Gastroesophageal sphincter (tissue), 4 donors: Measurements from ENCODE around the gene PTPRD. TPM values are rescaled to one million over a fixed set of nuclear protein-coding genes. Genes with fewer than 3 reads are reported as not detected.

Experiments used
- ATAC-seq: fragments of 150-250 bp; one replicate; pipeline ENCODE4 v1.9.1; 2016; ENCODE audit warnings: mild to moderate bottlenecking, moderate library complexity
- H3K27ac ChIP-seq, 4 donors: fragments of 200-600 bp; sonication (generic) in 3 of 4; 1 replicate in 3 of 4; 2 replicates in 1 of 4; pipeline ENCODE4 v1.5.1; 2016 to 2019
- H3K27me3 ChIP-seq: fragments of 200-600 bp; sonication (generic); one replicate; pipeline ENCODE4 v1.5.1; 2019
- H3K36me3 ChIP-seq, 2 donors: fragments of 200-600 bp; sonication (generic); one replicate each; pipeline ENCODE4 v1.5.1; 2019; ENCODE audit warnings: control low read depth in 1 of 2
- H3K4me1 ChIP-seq, 3 donors: fragments of 200-600 bp; sonication (generic); 1 replicate in 2 of 3; 2 replicates in 1 of 3; pipeline ENCODE4 v1.5.1; 2016 to 2019; ENCODE audit warnings: control low read depth in 2 of 3
- H3K4me3 ChIP-seq, 2 donors: fragments of 200-600 bp; sonication (generic); one replicate each; pipeline ENCODE4 v1.5.1; 2019; ENCODE audit warnings: mild to moderate bottlenecking in 1 of 2, moderate library complexity in 1 of 2
- H3K9me3 ChIP-seq, 3 donors: fragments of 200-600 bp; sonication (generic); one replicate each; pipeline ENCODE4 v1.5.1; 2017 to 2019; ENCODE audit warnings: control low read depth in 2 of 3
- EP300 ChIP-seq: sonication (generic); formaldehyde crosslinking; IDR thresholded peaks from one replicate; pipeline ENCODE4 v1.6.1; 2017; ENCODE audit warnings: antibody characterized with exemption, mild to moderate bottlenecking
- POLR2A ChIP-seq, 2 donors: fragments of 450-650 bp; IDR thresholded peaks; one replicate each; pipeline ENCODE4 v1.6.1; 2017; ENCODE audit warnings: antibody characterized with exemption in 2 of 2, mild to moderate bottlenecking in 2 of 2, moderate library complexity in 1 of 2
- POLR2AphosphoS5 ChIP-seq: sonication (generic); formaldehyde crosslinking; IDR thresholded peaks from one replicate; pipeline ENCODE4 v1.6.1; 2017; ENCODE audit warnings: antibody characterized with exemption
- WGBS, 2 donors: methylation state at CpG; one replicate each; pipeline ENCODE4 v1.1.5; 2018; ENCODE audit warnings: low coverage in 1 of 2; 5-methylcytosine and 5-hydroxymethylcytosine counted together
- total RNA-seq, 4 donors: library from RNA; depleted of rRNA; stranded (reverse); fragments of >200 nt; gene quantifications; one replicate each; pipeline ENCODE4 v1.1.0, GENCODE V29; 2016
- TF ChIP-seq, protein P1 (sequence below), 4 experiments: fragments of 200-600 bp in 2 of 4; fragments of 450-650 bp in 2 of 4; sonication (generic) in 1 of 4; IDR thresholded peaks; one replicate each; pipeline ENCODE4 v1.5.1; 2017 to 2019; ENCODE audit warnings: antibody characterized with exemption in 4 of 4, mild to moderate bottlenecking in 2 of 4, moderate library complexity in 2 of 4

The PTPRD gene
- 10 to 100 TPM in 2 of 4 donors, 1 to 10 TPM in 2; 3.5 to 53.9 (median 15.8) TPM for total RNA-seq

DNA sequence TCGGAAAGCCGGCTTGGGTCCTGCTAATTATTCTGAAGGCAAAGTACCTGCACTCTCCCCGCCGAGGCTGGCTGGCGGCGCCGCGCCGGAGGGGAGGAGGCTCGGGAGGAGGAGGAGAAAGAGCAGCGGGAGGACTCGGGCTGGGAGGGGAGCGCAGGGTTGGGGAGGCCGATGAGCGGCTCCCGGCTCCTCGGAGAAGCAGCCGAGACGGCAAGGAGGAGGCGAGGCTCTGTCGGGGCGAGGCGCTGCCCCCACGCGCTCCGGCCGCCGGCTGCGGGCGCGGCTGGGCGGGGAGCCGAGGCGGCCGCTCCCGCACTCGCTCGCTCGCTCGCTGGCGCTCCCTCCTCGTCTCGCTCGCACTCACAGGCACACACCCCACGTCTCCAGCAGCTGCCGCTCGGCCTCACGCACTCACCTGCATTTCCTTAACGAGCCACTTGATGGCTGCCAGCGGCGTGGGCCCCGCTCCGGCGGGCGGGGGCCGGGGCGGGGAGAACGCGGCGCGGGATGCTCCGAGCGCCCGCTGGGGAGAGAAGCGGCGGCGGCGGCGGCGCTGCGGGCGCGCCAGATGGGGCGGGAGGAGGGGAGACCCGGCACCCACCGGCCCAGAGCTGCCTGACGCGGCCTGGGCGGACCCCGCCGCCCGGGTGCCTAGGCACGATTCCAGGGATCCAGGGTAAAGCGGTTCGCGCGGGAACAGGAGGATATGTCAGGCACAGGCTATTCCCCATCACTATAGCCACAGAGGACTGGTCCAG lies at the start of gene PTPRD:
Gene PTPRD, minus strand, starts transcription at position 362 of the 758 bp plus-strand sequence.
- Histone ChIP-seq H3K4me3 (peak within 1 kb of the TSS; percentile 29 to 60), H3K27me3 (peaks cover 65% of the 10 kb centered on the region), H3K4me1 (peaks cover 0 to 19% (median 4%) of the 10 kb centered on the region in 3 donors), H3K36me3 (no peaks in the 10 kb centered on the region), H3K9me3 (no peaks in the 10 kb centered on the region), H3K27ac (peak within 1 kb of the TSS in 1 of 4 donors; percentile 22)
- ATAC-seq, result peak; percentile 60
- 0 to 2% methylated on average over 8 to 12 of the region's 87 CpGs for WGBS, 2 donors
- TF ChIP-seq POLR2AphosphoS5, result no peak
- TF ChIP-seq, protein P1, sequence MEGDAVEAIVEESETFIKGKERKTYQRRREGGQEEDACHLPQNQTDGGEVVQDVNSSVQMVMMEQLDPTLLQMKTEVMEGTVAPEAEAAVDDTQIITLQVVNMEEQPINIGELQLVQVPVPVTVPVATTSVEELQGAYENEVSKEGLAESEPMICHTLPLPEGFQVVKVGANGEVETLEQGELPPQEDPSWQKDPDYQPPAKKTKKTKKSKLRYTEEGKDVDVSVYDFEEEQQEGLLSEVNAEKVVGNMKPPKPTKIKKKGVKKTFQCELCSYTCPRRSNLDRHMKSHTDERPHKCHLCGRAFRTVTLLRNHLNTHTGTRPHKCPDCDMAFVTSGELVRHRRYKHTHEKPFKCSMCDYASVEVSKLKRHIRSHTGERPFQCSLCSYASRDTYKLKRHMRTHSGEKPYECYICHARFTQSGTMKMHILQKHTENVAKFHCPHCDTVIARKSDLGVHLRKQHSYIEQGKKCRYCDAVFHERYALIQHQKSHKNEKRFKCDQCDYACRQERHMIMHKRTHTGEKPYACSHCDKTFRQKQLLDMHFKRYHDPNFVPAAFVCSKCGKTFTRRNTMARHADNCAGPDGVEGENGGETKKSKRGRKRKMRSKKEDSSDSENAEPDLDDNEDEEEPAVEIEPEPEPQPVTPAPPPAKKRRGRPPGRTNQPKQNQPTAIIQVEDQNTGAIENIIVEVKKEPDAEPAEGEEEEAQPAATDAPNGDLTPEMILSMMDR (IDR thresholded peaks at IDR 0.05), result peak in 3 of 4 experiments; percentile 20 to 49 (median 32)
- TF ChIP-seq POLR2A (IDR thresholded peaks at IDR 0.05), result no peak
- TF ChIP-seq EP300, result no peak

DNA sequence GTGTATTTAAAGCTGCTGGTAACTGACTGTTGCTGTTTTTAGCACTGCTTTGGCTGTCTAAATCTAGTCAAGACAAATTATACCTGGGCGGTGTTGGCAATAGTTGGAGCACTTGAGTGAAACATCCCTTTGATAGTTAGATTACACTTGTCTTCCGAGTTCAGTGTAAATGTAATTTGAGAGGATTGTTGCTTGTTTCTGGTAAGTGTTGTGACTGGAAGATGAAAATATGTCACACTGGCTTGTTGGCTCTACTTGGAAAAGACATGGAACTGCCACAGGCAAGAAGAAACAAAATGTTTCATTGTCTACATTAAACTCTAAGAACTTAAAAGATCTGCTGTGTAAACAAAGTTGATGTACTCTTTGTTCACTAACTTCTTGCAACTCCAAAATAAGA lies 49.2 kb upstream of the PTPRD start:
- H3K36me3 ChIP-seq, result no peaks in the 10 kb centered on the region
- H3K9me3 ChIP-seq, result no peaks in the 10 kb centered on the region
- no peak for ATAC-seq
- no peaks in the 10 kb centered on the region for H3K27me3 ChIP-seq
- peaks cover 0 to 9% (median 0%) of the 10 kb centered on the region in 3 donors for H3K4me1 ChIP-seq
- H3K27ac ChIP-seq, result no peak overlapping the region
- WGBS, 2 donors, result 6 to 16% methylated on average over 2 of the region's 2 CpGs
- TF ChIP-seq POLR2A (IDR thresholded peaks at IDR 0.05), result no peak
- TF ChIP-seq POLR2AphosphoS5, result peak; percentile 9
- H3K4me3 ChIP-seq, result no peak overlapping the region

DNA sequence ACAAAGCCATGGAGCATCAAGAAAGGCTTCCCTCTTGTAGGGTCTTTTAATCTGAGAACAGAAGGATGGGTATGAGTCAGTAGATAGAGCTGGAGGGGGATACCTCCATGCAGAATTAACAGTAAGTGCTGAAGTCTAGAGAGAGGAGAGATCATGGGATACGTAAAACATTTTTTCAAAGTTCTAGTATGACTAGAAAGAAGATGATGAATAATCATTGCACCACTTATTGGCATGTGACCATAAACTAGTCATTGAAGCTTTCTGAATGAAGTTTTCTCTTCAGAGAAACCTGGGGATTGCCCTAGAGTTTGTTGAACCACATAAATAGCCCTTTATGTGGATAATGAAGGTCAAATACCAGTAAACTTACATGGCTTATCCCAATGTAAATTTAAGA lies 48.6 kb upstream of the PTPRD start:
- Histone ChIP-seq H3K27me3 (no peaks in the 10 kb centered on the region), H3K4me1 (peaks cover 0 to 9% (median 0%) of the 10 kb centered on the region in 3 donors), H3K4me3 (no peak overlapping the region), H3K9me3 (no peaks in the 10 kb centered on the region), H3K27ac (no peak overlapping the region), H3K36me3 (no peaks in the 10 kb centered on the region)
- WGBS, 2 donors, result 9 to 53% methylated on average over 1 of the region's 1 CpG
- no peak for ATAC-seq
- TF ChIP-seq POLR2AphosphoS5 (no peak), POLR2A (IDR thresholded peaks at IDR 0.05) (no peak), EP300 (no peak)

DNA sequence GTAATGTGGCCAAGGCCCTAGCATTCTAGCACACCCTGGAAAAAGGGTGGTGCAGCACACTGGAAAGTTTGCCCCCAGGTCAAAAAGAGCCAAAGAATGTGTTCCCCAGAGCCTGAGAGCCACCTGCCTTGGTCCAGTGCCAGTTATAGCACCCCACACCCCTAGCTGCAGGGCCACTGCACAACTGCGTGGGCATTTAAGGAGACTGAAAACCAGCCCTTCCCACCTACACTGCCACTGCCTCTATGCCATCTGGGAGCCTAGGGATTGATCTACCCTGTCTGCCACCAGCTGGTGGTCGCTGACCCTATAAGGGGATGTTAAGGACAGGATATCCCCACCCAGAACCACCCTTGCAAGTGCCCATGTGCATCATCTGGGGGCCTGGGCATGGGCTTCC lies 38.2 kb upstream of the PTPRD start:
- no peaks in the 10 kb centered on the region for H3K27me3 ChIP-seq
- no CpG with 5 or more reads among the region's 2 CpGs for whole genome bisulfite sequencing, 2 donors
- H3K9me3 ChIP-seq, result peaks cover 0 to 26% (median 0%) of the 10 kb centered on the region in 3 donors
- H3K36me3 ChIP-seq, result no peaks in the 10 kb centered on the region
- no peaks in the 10 kb centered on the region for H3K4me1 ChIP-seq
- ATAC-seq, result no peak
- TF ChIP-seq, protein P1 (IDR thresholded peaks at IDR 0.05), result no peak
- no peak for TF ChIP-seq POLR2AphosphoS5
- TF ChIP-seq POLR2A (IDR thresholded peaks at IDR 0.05), result no peak
- TF ChIP-seq EP300, result no peak
- H3K27ac ChIP-seq, result no peak overlapping the region
- H3K4me3 ChIP-seq, result no peak overlapping the region

DNA sequence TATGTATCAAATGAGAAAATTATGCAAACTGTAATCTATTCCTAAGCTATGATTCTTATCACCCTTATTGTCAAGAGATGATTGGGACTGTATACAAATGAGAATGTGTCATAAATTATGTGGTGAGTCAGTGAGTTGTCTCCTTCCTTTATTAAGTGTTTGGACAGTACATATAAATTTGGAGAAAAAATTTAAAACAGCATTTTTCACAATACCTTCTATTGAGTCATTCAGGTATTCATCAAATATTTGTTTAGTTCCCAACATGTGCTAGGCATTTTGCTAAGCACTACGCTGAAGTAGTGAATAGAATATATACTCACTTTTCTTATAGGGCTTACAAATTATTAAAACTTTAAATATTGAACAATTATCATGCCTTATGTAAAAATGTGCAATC lies 36.3 kb upstream of the PTPRD start:
- TF ChIP-seq, protein P1 (IDR thresholded peaks at IDR 0.05), result no peak
- TF ChIP-seq EP300, result no peak
- no peak for TF ChIP-seq POLR2A (IDR thresholded peaks at IDR 0.05)
- no peak for TF ChIP-seq POLR2AphosphoS5
- H3K4me3 ChIP-seq, result no peak overlapping the region
- H3K4me1 ChIP-seq, result no peaks in the 10 kb centered on the region
- ATAC-seq, result no peak
- H3K9me3 ChIP-seq, result peaks cover 0 to 23% (median 0%) of the 10 kb centered on the region in 3 donors
- no peaks in the 10 kb centered on the region for H3K36me3 ChIP-seq
- no peaks in the 10 kb centered on the region for H3K27me3 ChIP-seq
- H3K27ac ChIP-seq, result no peak overlapping the region
- 100% methylated on average over 1 of the region's 1 CpG for WGBS, 2 donors

DNA sequence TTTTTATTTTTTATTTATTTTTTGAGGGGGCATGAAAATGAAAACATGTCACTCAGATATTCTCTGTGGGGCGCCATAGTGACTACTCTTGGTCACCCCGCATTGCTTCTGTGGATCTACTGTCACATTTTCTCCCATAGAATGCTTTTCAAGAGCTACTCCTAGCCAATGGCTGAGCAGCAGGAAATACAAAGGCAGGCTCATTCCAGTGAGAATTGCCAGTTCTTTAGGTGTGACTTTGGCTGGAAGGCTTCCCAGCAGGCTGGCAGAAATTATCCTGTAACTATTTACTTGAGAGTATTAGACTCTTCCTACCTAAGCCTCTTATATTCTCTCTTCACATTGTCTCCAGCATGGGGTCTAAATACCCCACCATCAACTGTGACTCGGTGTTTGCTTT lies 21.0 kb upstream of the PTPRD start:
- no peak for ATAC-seq
- Histone ChIP-seq H3K9me3 (no peaks in the 10 kb centered on the region), H3K27me3 (no peaks in the 10 kb centered on the region), H3K4me3 (no peak overlapping the region), H3K27ac (no peak overlapping the region), H3K4me1 (no peaks in the 10 kb centered on the region), H3K36me3 (no peaks in the 10 kb centered on the region)
- TF ChIP-seq EP300, result no peak
- TF ChIP-seq, protein P1 (IDR thresholded peaks at IDR 0.05), result no peak
- TF ChIP-seq POLR2A (IDR thresholded peaks at IDR 0.05), result no peak
- TF ChIP-seq POLR2AphosphoS5, result no peak
- WGBS, 2 donors, result 78% methylated on average over 3 of the region's 3 CpGs; no CpG with 5 or more reads in 1 of the 2 donors
